Neural cell (in vitro differentiated cells): ENCODE data around the gene ADAM10. TPM values are rescaled to one million over a fixed set of nuclear protein-coding genes. Genes with fewer than 3 reads are reported as not detected.

Experiments used
- H2AFZ ChIP-seq: fragments of 200-600, 300-800 bp; sonication (generic), shearing (Covaris generic); 2 replicates; pipeline ENCODE4 v1.6.0; 2014; ENCODE audit warnings: low read depth, mild to moderate bottlenecking, antibody characterized with exemption, low read length, moderate library complexity
- H3F3A ChIP-seq: fragments of 200-600 bp; shearing (Covaris generic); 2 replicates; pipeline ENCODE4 v1.6.1; 2016; ENCODE audit warnings: mild to moderate bottlenecking, moderate library complexity, mixed read lengths, antibody characterized with exemption, low read length; ENCODE audit not compliant: insufficient read depth, poor library complexity, severe bottlenecking
- H3K27ac ChIP-seq: fragments of 200-600, 300-800 bp; sonication (generic), shearing (Covaris generic); 2 replicates; pipeline ENCODE4 v1.5.1; 2014; ENCODE audit warnings: mild to moderate bottlenecking, low read length, moderate library complexity
- H3K27me3 ChIP-seq: fragments of 300-800, 200-600 bp; sonication (generic), shearing (Covaris generic); 2 replicates; pipeline ENCODE4 v1.6.0; 2014; ENCODE audit warnings: mild to moderate bottlenecking, low read depth, low read length, moderate library complexity; ENCODE audit not compliant: insufficient read depth
- H3K36me3 ChIP-seq: fragments of 300-800, 200-600 bp; sonication (generic), shearing (Covaris generic); 2 replicates; pipeline ENCODE4 v1.5.1; 2014; ENCODE audit warnings: mild to moderate bottlenecking, antibody characterized with exemption, low read length, moderate library complexity; ENCODE audit not compliant: insufficient read depth
- H3K4me2 ChIP-seq: fragments of 300-800, 200-600 bp; sonication (generic), shearing (Covaris generic); 2 replicates; pipeline ENCODE4 v1.6.0; 2014; ENCODE audit warnings: mild to moderate bottlenecking, low read length
- H3K4me3 ChIP-seq: fragments of 300-800, 200-600 bp; sonication (generic), shearing (Covaris generic); 2 replicates; pipeline ENCODE4 v1.5.1; 2014; ENCODE audit warnings: mild to moderate bottlenecking, low read length, moderate library complexity
- H3K79me2 ChIP-seq: fragments of 200-600 bp; shearing (Covaris generic); replicated peaks from 2 replicates; pipeline ENCODE4 v1.6.0; 2014; ENCODE audit warnings: mild to moderate bottlenecking, low read length, moderate library complexity; ENCODE audit not compliant: insufficient read depth
- H3K9ac ChIP-seq: fragments of 300-800, 200-600 bp; sonication (generic), shearing (Covaris generic); 2 replicates; pipeline ENCODE4 v1.6.1; 2016; ENCODE audit warnings: mild to moderate bottlenecking, low read length, mixed read lengths
- H3K9me2 ChIP-seq: fragments of 200-600 bp; shearing (Covaris generic); 2 replicates; pipeline ENCODE4 v1.6.1; 2016; ENCODE audit warnings: mild to moderate bottlenecking, low read length, mixed read lengths; ENCODE audit not compliant: insufficient read depth
- H3K9me3 ChIP-seq: fragments of 200-600, 300-800 bp; sonication (generic), shearing (Covaris generic); 2 replicates; pipeline ENCODE4 v1.6.1; 2016; ENCODE audit warnings: mild to moderate bottlenecking, mixed run types, low read length, moderate library complexity, mixed read lengths
- H4K20me1 ChIP-seq: fragments of 200-600 bp; shearing (Covaris generic); 2 replicates; pipeline ENCODE4 v1.6.1; 2016; ENCODE audit warnings: mild to moderate bottlenecking, mixed run types; ENCODE audit not compliant: insufficient read depth
- CTCF ChIP-seq: fragments of 450-650 bp; IDR thresholded peaks from 2 replicates; pipeline ENCODE4 v1.5.1; 2014; ENCODE audit warnings: antibody characterized with exemption, mild to moderate bottlenecking, moderate library complexity; ENCODE audit not compliant: poor library complexity, severe bottlenecking
- EP300 ChIP-seq: fragments of 450-650 bp; conservative IDR thresholded peaks from 2 replicates; pipeline ENCODE4 v1.6.1; 2014; ENCODE audit warnings: antibody characterized with exemption, mild to moderate bottlenecking, moderate library complexity; ENCODE audit not compliant: poor library complexity, severe bottlenecking
- EZH2 ChIP-seq: fragments of 200-600, 300-800 bp; shearing (Covaris generic), sonication (generic); IDR thresholded peaks from 2 replicates; pipeline ENCODE4 v1.6.1; 2014; ENCODE audit warnings: antibody characterized with exemption, low read length, borderline replicate concordance, mild to moderate bottlenecking; ENCODE audit not compliant: insufficient read depth, poor library complexity, severe bottlenecking
- MXI1 ChIP-seq: fragments of 450-650 bp; conservative IDR thresholded peaks from 2 replicates; pipeline ENCODE4 v1.6.1; 2014; ENCODE audit warnings: antibody characterized with exemption, mild to moderate bottlenecking; ENCODE audit not compliant: poor library complexity, severe bottlenecking
- POLR2AphosphoS5 ChIP-seq: IDR thresholded peaks from 2 replicates; pipeline ENCODE4 v1.6.1; 2012
- RAD21 ChIP-seq: fragments of 450-650 bp; conservative IDR thresholded peaks from 2 replicates; pipeline ENCODE4 v1.6.1; 2014; ENCODE audit warnings: antibody characterized with exemption, mild to moderate bottlenecking, moderate library complexity
- REST ChIP-seq: IDR thresholded peaks from 2 replicates; pipeline ENCODE4 v1.6.1; 2012; ENCODE audit warnings: borderline replicate concordance
- SMC3 ChIP-seq: fragments of 450-650 bp; conservative IDR thresholded peaks from 2 replicates; pipeline ENCODE4 v1.6.1; 2014; ENCODE audit warnings: antibody characterized with exemption, mild to moderate bottlenecking, moderate library complexity; ENCODE audit not compliant: poor library complexity
- TAF1 ChIP-seq: IDR thresholded peaks from 2 replicates; pipeline ENCODE4 v1.6.1; 2012; ENCODE audit warnings: low read depth
- polyA plus RNA-seq: library from polyadenylated mRNA; depleted of rRNA; stranded (reverse); fragments of >200 nt; gene quantifications from 2 replicates; pipeline ENCODE4 v1.2.3, GENCODE V29; 2014

Gene ADAM10
- polyA plus RNA-seq, 1 donor from 2014 or later: 66.3 TPM

GRCh38 chr15:58549785-58550074 lies 199.8 kb downstream of the ADAM10 start:
- Histone ChIP-seq H3K36me3 (no peaks in the 10 kb centered on the region), H4K20me1 (no peaks in the 10 kb centered on the region), H3K4me2 (no peak overlapping the region), H3F3A (no peaks in the 10 kb centered on the region), H3K79me2 (no peaks in the 10 kb centered on the region), H3K27me3 (no peaks in the 10 kb centered on the region), H3K9ac (no peak overlapping the region), H3K27ac (no peak overlapping the region), H3K4me3 (no peak overlapping the region), H3K9me3 (no peaks in the 10 kb centered on the region), H3K9me2 (no peaks in the 10 kb centered on the region), H2AFZ (no peak overlapping the region)
- no peak for TF ChIP-seq EP300
- TF ChIP-seq CTCF: no peak
- no peak for TF ChIP-seq EZH2
- no peak for TF ChIP-seq POLR2AphosphoS5
- no peak for TF ChIP-seq SMC3
- no peak for TF ChIP-seq RAD21
- TF ChIP-seq REST: no peak
- TF ChIP-seq TAF1: no peak
- TF ChIP-seq MXI1: no peak

- no peak overlapping the region for H3K9ac ChIP-seq
- no peaks in the 10 kb centered on the region for H3K9me3 ChIP-seq
- H3K27me3 ChIP-seq: no peaks in the 10 kb centered on the region
- H4K20me1 ChIP-seq: no peaks in the 10 kb centered on the region
- H3K79me2 ChIP-seq: no peaks in the 10 kb centered on the region
- no peak overlapping the region for H2AFZ ChIP-seq
- TF ChIP-seq POLR2AphosphoS5 (no peak), REST (no peak), CTCF (no peak), SMC3 (no peak), RAD21 (no peak), TAF1 (no peak), EZH2 (no peak), MXI1 (no peak), EP300 (no peak)
- no peaks in the 10 kb centered on the region for H3K36me3 ChIP-seq
- no peak overlapping the region for H3K27ac ChIP-seq
- no peaks in the 10 kb centered on the region for H3K9me2 ChIP-seq
- no peaks in the 10 kb centered on the region for H3F3A ChIP-seq
- no peak overlapping the region for H3K4me3 ChIP-seq
- H3K4me2 ChIP-seq: no peak overlapping the region
Observed at GRCh38 chr15:58549013-58549784, 200.3 kb downstream of the ADAM10 start.
